Lower leg skin (tissue), 3 donors: ENCODE data around the gene FBXL22.
"Not testable (repeated sequence)": the region's sequence is repeated elsewhere in the genome, so short reads cannot be mapped to it uniquely, and the experiment has no call there.

ENCODE experiments used
- CTCF ChIP-seq, 3 donors: fragments of 450-650 bp; IDR thresholded peaks; one replicate each; pipeline ENCODE4 v1.5.1; 2016; ENCODE audit warnings: antibody characterized with exemption in 3 of 3, mild to moderate bottlenecking in 3 of 3, moderate library complexity in 2 of 3
- POLR2A ChIP-seq, 2 donors: fragments of 450-650 bp; IDR thresholded peaks; one replicate each; pipeline ENCODE4 v1.6.1; 2016 to 2017; ENCODE audit warnings: antibody characterized with exemption in 2 of 2, mild to moderate bottlenecking in 1 of 2, moderate library complexity in 1 of 2

- TF ChIP-seq CTCF, POLR2A (IDR thresholded peaks at IDR 0.05): not testable (repeated sequence)
Measured at GRCh38 chr15:63617147-63617546, 20.0 kb downstream of the FBXL22 start.
